RPMI8226 (cell line): Measurements from ENCODE around the gene SPRYD4.

Experiments used
- DNase-seq: peaks from one replicate; pipeline ENCODE4 v3.0.0-alpha.2; 2015

Gene SPRYD4

GRCh38 chr12:56522411-56523193 lies 54.2 kb downstream of the SPRYD4 start:
- no peak for DNase-seq

GRCh38 chr12:56528846-56529245 lies 60.5 kb downstream of the SPRYD4 start:
- no peak for DNase-seq
